Adipose tissue (tissue), 3 donors: Measurements from ENCODE around the gene ZSWIM1. TPM values are rescaled to one million over a fixed set of nuclear protein-coding genes. Genes with fewer than 3 reads are reported as not detected.
"Not testable (repeated sequence)": the region's sequence is repeated elsewhere in the genome, so short reads cannot be mapped to it uniquely, and the experiment has no call there.

ENCODE experiments used
- H3K27ac ChIP-seq: one replicate; pipeline ENCODE4 v1.5.1; 2013; ENCODE audit warnings: low read depth, low read length
- WGBS, 3 donors: extraction: QIAGEN DNeasy Blood & Tissue Kit; methylation state at CpG; one replicate each; pipeline ENCODE4 v1.1.7; 2013; 5-methylcytosine and 5-hydroxymethylcytosine counted together
- polyA plus RNA-seq, 3 donors: library from polyadenylated mRNA; stranded (reverse); fragments of 200-250 nt; gene quantifications; one replicate each; pipeline ENCODE4 v1.2.3, GENCODE V29; 2013
- donor health status: healthy with polysubstance abuse.
- donor health status: Bipolar disorder and iron deficiency.
- donor health status: healthy.

The ZSWIM1 gene
- polyA plus RNA-seq, 3 donors, result 2.5 to 4.0 (median 3.0) TPM

- no peak overlapping the region for H3K27ac ChIP-seq
- WGBS, 3 donors, result 86 to 91% (median 88%) methylated on average over 13 of the region's 13 CpGs
These were observed 18.2 kb downstream of the ZSWIM1 start for GRCh38 chr20:45899046-45899835.

- not testable (repeated sequence) for H3K27ac ChIP-seq
- 82 to 96% (median 96%) methylated on average over 6 of the region's 6 CpGs for WGBS, 3 donors
These were observed 20.3 kb downstream of the ZSWIM1 start for GRCh38 chr20:45901332-45901731.

- no peak overlapping the region for H3K27ac ChIP-seq
- 92 to 96% (median 92%) methylated on average over 14 of the region's 14 CpGs for WGBS, 3 donors
These were observed 21.2 kb downstream of the ZSWIM1 start for GRCh38 chr20:45902199-45902701.

GRCh38 chr20:45904583-45905504 is 23.8 kb downstream of the ZSWIM1 start:
- 79 to 83% (median 80%) methylated on average over 16 of the region's 16 CpGs for WGBS, 3 donors
- H3K27ac ChIP-seq, result no peak overlapping the region

GRCh38 chr20:45905505-45906079 is 24.6 kb downstream of the ZSWIM1 start:
- 85 to 90% (median 87%) methylated on average over 8 of the region's 8 CpGs for WGBS, 3 donors
- H3K27ac ChIP-seq, result no peak overlapping the region

- WGBS, 3 donors, result 94 to 97% (median 94%) methylated on average over 17 of the region's 17 CpGs
- H3K27ac ChIP-seq, result no peak overlapping the region
These were observed 26.4 kb downstream of the ZSWIM1 start for GRCh38 chr20:45907219-45907948.

GRCh38 chr20:45908084-45908483 is 27.1 kb downstream of the ZSWIM1 start:
- no peak overlapping the region for H3K27ac ChIP-seq
- 92 to 100% (median 99%) methylated on average over 2 of the region's 2 CpGs for WGBS, 3 donors

GRCh38 chr20:45909336-45909808 is 28.3 kb downstream of the ZSWIM1 start:
- H3K27ac ChIP-seq, result no peak overlapping the region
- WGBS, 3 donors, result 80 to 82% (median 80%) methylated on average over 12 of the region's 12 CpGs

- WGBS, 3 donors, result 73 to 78% (median 75%) methylated on average over 22 of the region's 22 CpGs
- peak overlapping the region; percentile 15 for H3K27ac ChIP-seq
These were observed 29.0 kb downstream of the ZSWIM1 start for GRCh38 chr20:45909817-45910669.

GRCh38 chr20:45910670-45911485 is 29.9 kb downstream of the ZSWIM1 start:
- H3K27ac ChIP-seq, result no peak overlapping the region
- WGBS, 3 donors, result 2 to 5% (median 3%) methylated on average over 43 of the region's 43 CpGs

GRCh38 chr20:45911486-45912343 is 30.7 kb downstream of the ZSWIM1 start, which contains the start of gene PLTP:
TSS of gene PLTP (minus strand) at chr20:45912155. CDS start at chr20:45911452, 703 bp downstream.
- WGBS, 3 donors, result 0 to 1% (median 1%) methylated on average over 51 to 58 of the region's 58 CpGs
- no peak within 1 kb of the TSS for H3K27ac ChIP-seq

- 18 to 24% (median 24%) methylated on average over 4 of the region's 4 CpGs for WGBS, 3 donors
These were observed 31.3 kb downstream of the ZSWIM1 start for GRCh38 chr20:45912344-45912682.

GRCh38 chr20:45913116-45913515 is 32.1 kb downstream of the ZSWIM1 start:
- WGBS, 3 donors, result 61 to 69% (median 62%) methylated on average over 5 of the region's 5 CpGs
- no peak overlapping the region for H3K27ac ChIP-seq

More at GRCh38 chr20:45912344-45912682, 31.3 kb downstream of the ZSWIM1 start:
- no peak overlapping the region for H3K27ac ChIP-seq

- WGBS, 3 donors, result 47 to 79% (median 47%) methylated on average over 5 of the region's 5 CpGs
- H3K27ac ChIP-seq, result peak overlapping the region; percentile 29
These were observed 36.7 kb downstream of the ZSWIM1 start for GRCh38 chr20:45917790-45918141.

GRCh38 chr20:45918182-45918737 is 37.2 kb downstream of the ZSWIM1 start:
- WGBS, 3 donors, result 57 to 80% (median 63%) methylated on average over 5 of the region's 5 CpGs
- peak overlapping the region; percentile 29 for H3K27ac ChIP-seq
